Neural cell (in vitro differentiated cells): ENCODE results near the gene MEIS3.

Experiments
- EP300 ChIP-seq: fragments of 450-650 bp; conservative IDR thresholded peaks from 2 replicates; pipeline ENCODE4 v1.6.1; 2014; ENCODE audit warnings: antibody characterized with exemption, mild to moderate bottlenecking, moderate library complexity; ENCODE audit not compliant: poor library complexity, severe bottlenecking
- EZH2 ChIP-seq: fragments of 200-600, 300-800 bp; shearing (Covaris generic), sonication (generic); IDR thresholded peaks from 2 replicates; pipeline ENCODE4 v1.6.1; 2014; ENCODE audit warnings: antibody characterized with exemption, low read length, borderline replicate concordance, mild to moderate bottlenecking; ENCODE audit not compliant: insufficient read depth, poor library complexity, severe bottlenecking
- POLR2AphosphoS5 ChIP-seq: IDR thresholded peaks from 2 replicates; pipeline ENCODE4 v1.6.1; 2012
- TF ChIP-seq, protein P1 (sequence below): fragments of 450-650 bp; IDR thresholded peaks from 2 replicates; pipeline ENCODE4 v1.5.1; 2014; ENCODE audit warnings: antibody characterized with exemption, mild to moderate bottlenecking, moderate library complexity; ENCODE audit not compliant: poor library complexity, severe bottlenecking

DNA sequence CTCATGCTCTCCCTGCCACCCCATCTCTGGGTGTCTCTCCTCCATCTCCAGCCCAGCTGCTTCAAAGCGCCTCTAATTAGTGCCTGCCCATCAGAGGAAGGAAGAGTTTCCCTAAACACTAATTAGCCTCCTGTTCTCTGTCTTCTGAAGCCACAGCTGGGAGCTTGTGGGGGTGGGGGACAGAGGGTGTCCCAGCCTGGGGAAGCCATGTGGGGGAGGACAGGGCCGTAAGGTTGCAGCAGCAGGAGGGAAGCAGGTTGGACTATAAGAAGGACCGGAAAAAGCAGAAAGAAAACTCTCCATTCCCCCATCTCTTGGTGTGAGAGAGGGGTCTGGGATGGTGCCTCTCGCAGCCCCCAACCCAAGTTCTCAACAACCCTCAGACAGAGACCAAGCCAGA, 26.2 kb upstream of the MEIS3 start:
- TF ChIP-seq, protein P1, sequence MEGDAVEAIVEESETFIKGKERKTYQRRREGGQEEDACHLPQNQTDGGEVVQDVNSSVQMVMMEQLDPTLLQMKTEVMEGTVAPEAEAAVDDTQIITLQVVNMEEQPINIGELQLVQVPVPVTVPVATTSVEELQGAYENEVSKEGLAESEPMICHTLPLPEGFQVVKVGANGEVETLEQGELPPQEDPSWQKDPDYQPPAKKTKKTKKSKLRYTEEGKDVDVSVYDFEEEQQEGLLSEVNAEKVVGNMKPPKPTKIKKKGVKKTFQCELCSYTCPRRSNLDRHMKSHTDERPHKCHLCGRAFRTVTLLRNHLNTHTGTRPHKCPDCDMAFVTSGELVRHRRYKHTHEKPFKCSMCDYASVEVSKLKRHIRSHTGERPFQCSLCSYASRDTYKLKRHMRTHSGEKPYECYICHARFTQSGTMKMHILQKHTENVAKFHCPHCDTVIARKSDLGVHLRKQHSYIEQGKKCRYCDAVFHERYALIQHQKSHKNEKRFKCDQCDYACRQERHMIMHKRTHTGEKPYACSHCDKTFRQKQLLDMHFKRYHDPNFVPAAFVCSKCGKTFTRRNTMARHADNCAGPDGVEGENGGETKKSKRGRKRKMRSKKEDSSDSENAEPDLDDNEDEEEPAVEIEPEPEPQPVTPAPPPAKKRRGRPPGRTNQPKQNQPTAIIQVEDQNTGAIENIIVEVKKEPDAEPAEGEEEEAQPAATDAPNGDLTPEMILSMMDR = no peak
- TF ChIP-seq EP300 (no peak), EZH2 (no peak), POLR2AphosphoS5 (no peak)
